CD4-positive, alpha-beta T cell treated with Interleukin-4 for 1 hour (primary cell): ENCODE results near the gene EFNB2.

Experiments
- DNase-seq, 2 donors: peaks; one replicate each; pipeline ENCODE4 v3.0.0-alpha.2; 2020 to 2022

The EFNB2 gene

GRCh38 chr13:106523576-106523975, 11.9 kb downstream of the EFNB2 start:
- DNase-seq: no peak

- DNase-seq: no peak
These were observed 12.4 kb downstream of the EFNB2 start for GRCh38 chr13:106522898-106523525.

- DNase-seq: no peak
These were observed 13.3 kb downstream of the EFNB2 start for GRCh38 chr13:106522112-106522705.

GRCh38 chr13:106521095-106521799, 14.2 kb downstream of the EFNB2 start:
- no peak for DNase-seq

- no peak for DNase-seq
These were observed 15.0 kb downstream of the EFNB2 start for GRCh38 chr13:106520251-106521054.

- no peak for DNase-seq
These were observed 16.9 kb downstream of the EFNB2 start for GRCh38 chr13:106518512-106518911.

GRCh38 chr13:106517109-106517847, 18.2 kb downstream of the EFNB2 start:
- DNase-seq: no peak

- DNase-seq: no peak
These were observed 19.7 kb downstream of the EFNB2 start for GRCh38 chr13:106515635-106516254.

GRCh38 chr13:106514928-106515634, 20.4 kb downstream of the EFNB2 start:
- DNase-seq: no peak

- no peak for DNase-seq
These were observed 22.2 kb downstream of the EFNB2 start for GRCh38 chr13:106513025-106513983.

- DNase-seq: no peak
These were observed 27.7 kb downstream of the EFNB2 start for GRCh38 chr13:106507560-106508274.

GRCh38 chr13:106506286-106506685, 29.2 kb downstream of the EFNB2 start:
- no peak for DNase-seq

- no peak for DNase-seq
These were observed 29.7 kb downstream of the EFNB2 start for GRCh38 chr13:106505732-106506131.

GRCh38 chr13:106505295-106505694, 30.2 kb downstream of the EFNB2 start:
- no peak for DNase-seq

- no peak for DNase-seq
These were observed 31.6 kb downstream of the EFNB2 start for GRCh38 chr13:106503730-106504453.

GRCh38 chr13:106503272-106503671, 32.2 kb downstream of the EFNB2 start:
- no peak for DNase-seq

- DNase-seq: no peak
These were observed 35.0 kb downstream of the EFNB2 start for GRCh38 chr13:106500445-106500844.

- DNase-seq: no peak
These were observed 35.6 kb downstream of the EFNB2 start for GRCh38 chr13:106499896-106500295.

- DNase-seq: no peak
These were observed 36.3 kb downstream of the EFNB2 start for GRCh38 chr13:106499113-106499512.
